GM21360 (cell line): ENCODE measurements around the gene CNNM2.
"Not testable (repeated sequence)": the region's sequence is repeated elsewhere in the genome, so short reads cannot be mapped to it uniquely, and the experiment has no call there.

Experiments used
- ATAC-seq: cut with Tn5 transposase; IDR thresholded peaks from one replicate; pipeline ENCODE4 v1.9.1; 2021; ENCODE audit warnings: mild to moderate bottlenecking, moderate library complexity; ENCODE audit not compliant: unreplicated experiment

CNNM2 gene

GRCh38 chr10:102964713-102965112, 46.6 kb downstream of the CNNM2 start:
- no peak for ATAC-seq

- no peak for ATAC-seq
These were observed 47.3 kb downstream of the CNNM2 start for GRCh38 chr10:102965311-102965851.

- no peak for ATAC-seq
These were observed 49.0 kb downstream of the CNNM2 start for GRCh38 chr10:102967123-102967522.

- no peak for ATAC-seq
These were observed 52.7 kb downstream of the CNNM2 start for GRCh38 chr10:102970562-102971340.

GRCh38 chr10:102975483-102976379, 57.6 kb downstream of the CNNM2 start:
- ATAC-seq, result no peak

GRCh38 chr10:102976380-102976726, 58.3 kb downstream of the CNNM2 start:
- not testable (repeated sequence) for ATAC-seq

GRCh38 chr10:102982296-102982695, 64.2 kb downstream of the CNNM2 start:
- ATAC-seq, result no peak

GRCh38 chr10:102984086-102984485, 66.0 kb downstream of the CNNM2 start:
- no peak for ATAC-seq

GRCh38 chr10:102985811-102986210, 67.7 kb downstream of the CNNM2 start:
- no peak for ATAC-seq

- no peak for ATAC-seq
These were observed 70.6 kb downstream of the CNNM2 start for GRCh38 chr10:102988404-102989314.

- ATAC-seq, result no peak
These were observed 76.6 kb downstream of the CNNM2 start for GRCh38 chr10:102994531-102995295.

- no peak for ATAC-seq
These were observed 78.8 kb downstream of the CNNM2 start for GRCh38 chr10:102996876-102997275.

GRCh38 chr10:102997998-102998397, 79.9 kb downstream of the CNNM2 start:
- ATAC-seq, result peak; percentile 55

- no peak for ATAC-seq
These were observed 80.4 kb downstream of the CNNM2 start for GRCh38 chr10:102998399-102998907.

- not testable (repeated sequence) for ATAC-seq
These were observed 82.0 kb downstream of the CNNM2 start for GRCh38 chr10:103000050-103000449.

GRCh38 chr10:103007017-103007416, 88.9 kb downstream of the CNNM2 start:
- no peak for ATAC-seq

GRCh38 chr10:103013416-103013815, 95.3 kb downstream of the CNNM2 start:
- no peak for ATAC-seq

- no peak for ATAC-seq
These were observed 101.3 kb downstream of the CNNM2 start for GRCh38 chr10:103019425-103019824.

- ATAC-seq, result no peak
These were observed 103.2 kb downstream of the CNNM2 start for GRCh38 chr10:103021150-103021899.
